H1 (cell line): Measurements from ENCODE around the gene RNFT2. TPM values are rescaled to one million over a fixed set of nuclear protein-coding genes. Genes with fewer than 3 reads are reported as not detected.

Experiments
- CTCF ChIA-PET: fragments of 300-600 bp; sonication (Branson Sonifier 250); formaldehyde crosslinking; loops from one replicate; lab custom pipeline; 2021; ENCODE audit not compliant: partially characterized antibody; lab: Charles Lee
- POLR2A ChIA-PET: fragments of 300-600 bp; sonication (Branson Sonifier 250); formaldehyde crosslinking; loops from one replicate; lab custom pipeline; 2021; ENCODE audit warnings: inconsistent platforms; ENCODE audit not compliant: partially characterized antibody; lab: Charles Lee
- DNase-seq, 2 experiments: peaks; one replicate each; pipeline versions ENCODE4 v3.0.0 to v3.0.0-alpha.2; 2010 to 2022; ENCODE audit warnings: low spot score in 2 of 2, low read depth in 1 of 2, mixed read lengths in 1 of 2
- FAIRE-seq: peaks from 2 replicates; lab custom pipeline; 2011; peaks lifted over from hg19 to GRCh38; lab: Jason Lieb, UNC
- H2AFZ ChIP-seq: 2 replicates; pipeline ENCODE4 v1.8.1; 2012; ENCODE audit warnings: low read length, inconsistent platforms
- H2AK5ac ChIP-seq: 2 replicates; pipeline ENCODE4 v1.6.1; 2013; ENCODE audit warnings: low read depth, low read length
- H2BK120ac ChIP-seq: replicated peaks from 2 replicates; pipeline ENCODE3; 2013; ENCODE audit warnings: low read depth, low read length, inconsistent platforms
- H2BK12ac ChIP-seq: 2 replicates; pipeline ENCODE4 v1.6.1; 2013; ENCODE audit warnings: low read depth, low read length
- H2BK15ac ChIP-seq: 2 replicates; pipeline ENCODE4 v1.6.1; 2013; ENCODE audit warnings: low read length
- H2BK20ac ChIP-seq: 2 replicates; pipeline ENCODE4 v1.6.1; 2013; ENCODE audit warnings: low read length
- H2BK5ac ChIP-seq: 2 replicates; pipeline ENCODE4 v1.6.1; 2013; ENCODE audit warnings: low read depth, low read length
- H3K14ac ChIP-seq: 2 replicates; pipeline ENCODE4 v1.6.1; 2013; ENCODE audit warnings: inconsistent platforms; ENCODE audit not compliant: insufficient read length
- H3K18ac ChIP-seq: 2 replicates; pipeline ENCODE4 v1.6.1; 2013; ENCODE audit warnings: low read length; ENCODE audit errors: extremely low read depth
- H3K23ac ChIP-seq: 2 replicates; pipeline ENCODE4 v1.6.1; 2013; ENCODE audit warnings: inconsistent platforms; ENCODE audit not compliant: insufficient read length
- H3K23me2 ChIP-seq: 2 replicates; pipeline ENCODE4 v1.6.1; 2013; ENCODE audit warnings: low read depth, low read length
- H3K27ac ChIP-seq: 2 replicates; pipeline ENCODE4 v1.6.1; 2011; ENCODE audit warnings: low read depth, low read length, inconsistent platforms
- H3K27me3 ChIP-seq, 4 experiments: replicated peaks in 1 of 4; 1 replicate in 1 of 4; 2 replicates in 3 of 4; pipeline versions ENCODE4 v1.6.1 to v1.8.1; 2011 to 2013; ENCODE audit warnings: low read length in 3 of 4, mild to moderate bottlenecking in 3 of 4, inconsistent platforms in 2 of 4, mixed read lengths in 2 of 4, moderate library complexity in 1 of 4; ENCODE audit not compliant: control insufficient read depth in 3 of 4, insufficient read depth in 3 of 4; ENCODE audit errors: extremely low read depth in 1 of 4
- H3K36me3 ChIP-seq, 4 experiments: 2 replicates each; pipeline versions ENCODE4 v1.6.1 to v1.8.1; 2011 to 2013; ENCODE audit warnings: mild to moderate bottlenecking in 4 of 4, low read length in 3 of 4, moderate library complexity in 2 of 4, control low read depth in 1 of 4, inconsistent platforms in 1 of 4; ENCODE audit not compliant: insufficient read depth in 4 of 4, control insufficient read depth in 2 of 4
- H3K4ac ChIP-seq: replicated peaks from 2 replicates; pipeline ENCODE3; 2013; ENCODE audit warnings: low read length, low read depth, mixed read lengths, inconsistent platforms; ENCODE audit not compliant: insufficient read length
- H3K4me1 ChIP-seq, 4 experiments: replicated peaks in 1 of 4; 1 replicate in 1 of 4; 2 replicates in 3 of 4; pipeline versions ENCODE4 v1.6.1 to v1.8.1; 2011 to 2013; ENCODE audit warnings: low read length in 3 of 4, inconsistent platforms in 2 of 4, mixed read lengths in 1 of 4; ENCODE audit not compliant: insufficient read depth in 4 of 4, control insufficient read depth in 3 of 4
- H3K4me2 ChIP-seq, 2 experiments: 2 replicates each; pipeline versions ENCODE4 v1.6.1 to v1.8.1; 2011 to 2013; ENCODE audit warnings: low read depth in 2 of 2, low read length in 2 of 2, control low read depth in 1 of 2, inconsistent platforms in 1 of 2, mild to moderate bottlenecking in 1 of 2; ENCODE audit not compliant: insufficient read depth in 1 of 2
- H3K4me3 ChIP-seq, 4 experiments: fragments of 200-600, 300-600 bp in 1 of 4; sonication (generic), shearing (Covaris generic), sonication (Bioruptor Twin) in 1 of 4; 2 replicates each; pipeline versions ENCODE4 v1.5.1 to v1.8.1; 2011 to 2016; ENCODE audit warnings: low read length in 4 of 4, low read depth in 3 of 4, control low read depth in 2 of 4, inconsistent platforms in 2 of 4, mild to moderate bottlenecking in 2 of 4, mixed read lengths in 1 of 4, moderate library complexity in 1 of 4; ENCODE audit not compliant: insufficient read depth in 2 of 4; ENCODE audit errors: extremely low read depth in 1 of 4
- H3K56ac ChIP-seq: replicated peaks from 2 replicates; pipeline ENCODE3; 2013; ENCODE audit warnings: low read depth, mild to moderate bottlenecking, mixed read lengths, low read length, inconsistent platforms; ENCODE audit not compliant: insufficient read length
- H3K79me1 ChIP-seq: 2 replicates; pipeline ENCODE4 v1.6.1; 2013; ENCODE audit warnings: low read depth, low read length, control low read depth
- H3K79me2 ChIP-seq, 2 experiments: 2 replicates each; pipeline versions ENCODE4 v1.6.1 to v1.8.1; 2012 to 2013; ENCODE audit warnings: low read length in 2 of 2, mild to moderate bottlenecking in 2 of 2, inconsistent platforms in 1 of 2; ENCODE audit not compliant: insufficient read depth in 2 of 2, control insufficient read depth in 1 of 2
- H3K9ac ChIP-seq, 4 experiments: replicated peaks in 1 of 4; 1 replicate in 1 of 4; 2 replicates in 3 of 4; pipeline versions ENCODE4 v1.6.1 to v1.8.1; 2011 to 2013; ENCODE audit warnings: low read depth in 3 of 4, low read length in 3 of 4, control low read depth in 2 of 4, mild to moderate bottlenecking in 2 of 4, moderate library complexity in 2 of 4, inconsistent platforms in 1 of 4; ENCODE audit errors: extremely low read depth in 1 of 4
- H3K9me3 ChIP-seq, 2 experiments: 2 replicates each; pipeline versions ENCODE4 v1.6.1 to v1.8.1; 2012 to 2013; ENCODE audit warnings: mild to moderate bottlenecking in 2 of 2, moderate library complexity in 2 of 2, control low read depth in 1 of 2, inconsistent platforms in 1 of 2, low read depth in 1 of 2, low read length in 1 of 2, mixed read lengths in 1 of 2; ENCODE audit not compliant: insufficient read depth in 2 of 2
- H4K20me1 ChIP-seq, 2 experiments: replicated peaks in 1 of 2; 2 replicates each; pipeline versions ENCODE3 to v1.8.1; 2011 to 2013; ENCODE audit warnings: inconsistent platforms in 2 of 2, low read length in 2 of 2, mild to moderate bottlenecking in 1 of 2; ENCODE audit not compliant: insufficient read depth in 2 of 2, control insufficient read depth in 1 of 2
- H4K5ac ChIP-seq: 2 replicates; pipeline ENCODE4 v1.6.1; 2013; ENCODE audit warnings: low read length, low read depth, mixed read lengths, inconsistent platforms; ENCODE audit not compliant: insufficient read length
- H4K8ac ChIP-seq: 2 replicates; pipeline ENCODE4 v1.8.0; 2013; ENCODE audit warnings: mild to moderate bottlenecking, moderate library complexity, low read length, inconsistent platforms; ENCODE audit not compliant: insufficient read depth; ENCODE audit errors: extremely low read depth
- H4K91ac ChIP-seq: replicated peaks from 2 replicates; pipeline ENCODE3; 2013; ENCODE audit warnings: low read length, mixed read lengths, inconsistent platforms; ENCODE audit not compliant: insufficient read length
- CHD2 ChIP-seq: IDR thresholded peaks from 2 replicates; pipeline ENCODE4 v1.6.1; 2012; ENCODE audit warnings: low read length, improper control_type of control experiment
- EP300 ChIP-seq, 2 experiments: IDR thresholded peaks; 1 replicate in 1 of 2; 2 replicates in 1 of 2; pipeline ENCODE4 v1.6.1; 2011 to 2012; ENCODE audit warnings: low read depth in 2 of 2, low read length in 2 of 2, mild to moderate bottlenecking in 2 of 2, borderline replicate concordance in 1 of 2, inconsistent platforms in 1 of 2, moderate library complexity in 1 of 2
- HDAC6 ChIP-seq: IDR thresholded peaks from one replicate; pipeline ENCODE4 v1.7.1; 2012; ENCODE audit warnings: low read depth, mild to moderate bottlenecking, inconsistent platforms, low read length, moderate library complexity
- JUN ChIP-seq: IDR thresholded peaks from 2 replicates; pipeline ENCODE4 v1.6.1; 2011; ENCODE audit warnings: low read depth, mild to moderate bottlenecking, improper control_type of control experiment, low read length
- KDM1A ChIP-seq: fragments of 200-600, 300-600 bp; sonication (generic); IDR thresholded peaks from 2 replicates; pipeline ENCODE4 v1.7.1; 2016; ENCODE audit warnings: mild to moderate bottlenecking, low read length, borderline replicate concordance
- POLR2AphosphoS5 ChIP-seq: IDR thresholded peaks from 2 replicates; pipeline ENCODE4 v1.6.1; 2011; ENCODE audit warnings: low read depth, low read length
- YY1 ChIP-seq: IDR thresholded peaks from 2 replicates; pipeline ENCODE4 v1.6.1; 2011; ENCODE audit warnings: low read depth, mild to moderate bottlenecking, low read length
- WGBS, 2 experiments: shearing (Covaris generic) in 1 of 2; methylation state at CpG; one replicate each; pipeline versions ENCODE4 v1.1.6 to v1.1.7; 2013 to 2015; ENCODE audit warnings: low lambda C conversion rate in 2 of 2, mixed read lengths in 2 of 2, inconsistent platforms in 1 of 2, low coverage in 1 of 2, missing lambda C conversion rate in 1 of 2; ENCODE audit not compliant: insufficient replicate concordance in 2 of 2, insufficient coverage in 1 of 2, insufficient read length in 1 of 2; ENCODE audit errors: extremely low coverage in 1 of 2, missing lambda C conversion rate in 1 of 2; 5-methylcytosine and 5-hydroxymethylcytosine counted together
- polyA plus RNA-seq, 7 experiments: library from polyadenylated mRNA; depleted of rRNA in 3 of 7; stranded (reverse) in 5 of 7; unstranded in 2 of 7; fragments of >200 nt in 5 of 7; fragments of 200-250 nt in 2 of 7; gene quantifications; 1 replicate in 5 of 7; 2 replicates in 1 of 7; 4 replicates in 1 of 7; pipeline versions ENCODE4 v1.2.1 to v1.2.3, GENCODE V29; 2011 to 2013; ENCODE audit warnings: missing spikeins in 2 of 7, mixed read lengths in 2 of 7
- total RNA-seq: library from RNA; stranded (reverse); fragmentation: NEBNext Ultra II Directional; extraction: Animal tissue kit (Norgen Biotek cat#: 25700); gene quantifications from 2 replicates; pipeline ENCODE4 v1.2.1, GENCODE V29; 2021

RNFT2 gene
- total and polyA plus RNA-seq, 2 of the 8 experiments (the other 6 are each of a cell fraction or from before 2014, with no cell fraction given), result 14.2 to 33.1 TPM

- no peak overlapping the region for H3K23ac ChIP-seq
- H3K36me3 ChIP-seq, result no peaks in the 10 kb centered on the region
- no peaks in the 10 kb centered on the region for H3K27me3 ChIP-seq
- H2BK120ac ChIP-seq, result no peak overlapping the region
- WGBS, 2 experiments, result 86% methylated on average over 2 of the region's 2 CpGs; no CpG with 5 or more reads in 1 of the 2 experiments
- H2BK5ac ChIP-seq, result no peak overlapping the region
- H3K4me1 ChIP-seq, result no peaks in the 10 kb centered on the region; a peak in 1 of 7 replicates
- CTCF ChIA-PET, result interaction anchor here (0.6 to 1.2 kb wide), 4 partner anchors 15 to 40 kb away, joined by 3 to 5 read pairs (median 4); no protein-coding TSS in a partner anchor
- H4K8ac ChIP-seq, result no peak overlapping the region
- H2AK5ac ChIP-seq, result no peak overlapping the region
- H3K18ac ChIP-seq, result no peak overlapping the region
- TF ChIP-seq KDM1A (0 out of 2 replicates have a peak, but pooled peaks have one; percentile 23), POLR2AphosphoS5 (no peak), HDAC6 (no peak), JUN (no peak), EP300 (IDR thresholded peaks at IDR 0.05; ENCODE audit: borderline replicate concordance in 1 of 2, low read depth in 2 of 2, low read length in 2 of 2) (no peak), CHD2 (no peak), YY1 (no peak)
- H4K5ac ChIP-seq, result no peak overlapping the region
- no peak overlapping the region for H3K4me3 ChIP-seq
- FAIRE-seq, result no peak
- H3K27ac ChIP-seq, result no peak overlapping the region
- no peak overlapping the region for H3K14ac ChIP-seq
- no peak overlapping the region for H4K91ac ChIP-seq
- no peak overlapping the region for H2AFZ ChIP-seq
- no peaks in the 10 kb centered on the region for H3K79me1 ChIP-seq
- POLR2A ChIA-PET, result interaction anchor here (0.6 kb wide), 1 partner anchor 20 kb away, joined by 3 read pairs; no protein-coding TSS in a partner anchor
- no peak overlapping the region for H2BK15ac ChIP-seq
- no peaks in the 10 kb centered on the region for H3K79me2 ChIP-seq
- H3K23me2 ChIP-seq, result no peaks in the 10 kb centered on the region
- no peak overlapping the region for H2BK12ac ChIP-seq
- no peaks in the 10 kb centered on the region for H4K20me1 ChIP-seq
- H3K4ac ChIP-seq, result no peak overlapping the region
- no peak overlapping the region for H2BK20ac ChIP-seq
- H3K9ac ChIP-seq, result no peak overlapping the region
- H3K56ac ChIP-seq, result no peak overlapping the region
- H3K9me3 ChIP-seq, result no peaks in the 10 kb centered on the region
- no peak overlapping the region for H3K4me2 ChIP-seq
- DNase-seq, result no peak
These were observed 163.5 kb downstream of the RNFT2 start for GRCh38 chr12:116901612-116902011.
